Measurements from ENCODE around the gene CDK16.

GRCh38 chrX:47201345-47201944 lies 17.0 kb upstream of the CDK16 start:
- TF ChIP-seq CTCF (conservative IDR thresholded peaks at IDR 0.05) (no peak), EZH2 (IDR thresholded peaks at IDR 0.05; ENCODE audit: low read depth) (no peak)

All from PC-9 (cell line).